Measurements from ENCODE around the gene FBXL15. TPM values are rescaled to one million over a fixed set of nuclear protein-coding genes. Genes with fewer than 3 reads are reported as not detected.

The FBXL15 gene
- 3.1 to 4.9 TPM (median 3.5 TPM) in 3 replicates for polyA plus RNA-seq
- polyA plus RNA-seq (2011; ENCODE audit: low read depth), result 1.6 TPM
- 1.5 and 7.8 TPM in 2 replicates for polyA plus RNA-seq (2011; cell fraction: cytosol; rRNA removed)
- 4.3 and 7.1 TPM in 2 replicates for polyA plus RNA-seq (2011; cell fraction: nucleus; rRNA removed)
- polyA plus RNA-seq (2012; ENCODE audit: low replicate concordance), result 4.7 and 5.6 TPM in 2 replicates
- 0.33 to 0.74 TPM (median 0.66 TPM) in 3 replicates for polyA minus RNA-seq
- 8.4 TPM for polyA minus RNA-seq (2011; cell fraction: cytosol; rRNA and poly(A)+ RNA removed)
- polyA minus RNA-seq (2011; cell fraction: nucleus; rRNA and poly(A)+ RNA removed), result 2.8 and 3.0 TPM in 2 replicates

- H3K9ac ChIP-seq (ENCODE audit: control insufficient read depth, extremely low read depth, insufficient read depth, low read length), result peak within 1 kb of the TSS; percentile 82
- peaks cover 20% of the 10 kb centered on the region for H3K27me3 ChIP-seq (ENCODE audit: control insufficient read depth, extremely low read depth, insufficient read depth, low read length)
- H2AFZ ChIP-seq (ENCODE audit: control insufficient read depth, low read length), result peak within 1 kb of the TSS; percentile 92
- TF ChIP-seq CTCF (optimal IDR thresholded peaks at IDR 0.05 in 1 of 3, IDR thresholded peaks at IDR 0.05 in 1 of 3, conservative IDR thresholded peaks at IDR 0.05 in 1 of 3; ENCODE audit: extremely low read depth in 1 of 3, insufficient read depth in 2 of 3, low read length in 3 of 3) (no peak), EZH2 (IDR thresholded peaks at IDR 0.05; ENCODE audit: low read length) (no peak)
- DNase-seq (ENCODE audit: low read depth, low spot score), result peak; percentile 66
- peaks cover 29% of the 10 kb centered on the region for H3K4me1 ChIP-seq (ENCODE audit: control insufficient read depth, extremely low read depth, insufficient read depth, low read length)
- dilution Hi-C loops (cut with MboI; ENCODE audit: extremely low pct_ligation_motif_present, low sequenced_read_pairs), result no loop called here
- peak within 1 kb of the TSS; percentile 65 to 83 (median 71) for H3K4me3 ChIP-seq (ENCODE audit: control insufficient read depth in 2 of 3, extremely low read depth in 1 of 3, insufficient read depth in 2 of 3, low read depth in 1 of 3, low read length in 3 of 3)
- peak within 1 kb of the TSS; percentile 72 for H3K27ac ChIP-seq (ENCODE audit: control insufficient read depth, insufficient read depth, low read length)
- no peaks in the 10 kb centered on the region for H3K9me1 ChIP-seq (ENCODE audit: control insufficient read depth, extremely low read depth, insufficient read depth, low read length)
- H3K9me3 ChIP-seq (ENCODE audit: control insufficient read depth, low read depth, low read length), result no peaks in the 10 kb centered on the region
- H3K4me2 ChIP-seq (ENCODE audit: control insufficient read depth, extremely low read depth, insufficient read depth, low read depth, low read length), result peak within 1 kb of the TSS; percentile 91
- H3K36me3 ChIP-seq (ENCODE audit: control insufficient read depth in 2 of 2, extremely low read depth in 1 of 2, insufficient read depth in 2 of 2, low read length in 2 of 2), result peaks cover 6 to 17% of the 10 kb centered on the region in 2 experiments
- peaks cover 3% of the 10 kb centered on the region for H3K79me2 ChIP-seq (ENCODE audit: control insufficient read depth, insufficient read depth, low read length)
- no peaks in the 10 kb centered on the region for H4K20me1 ChIP-seq (ENCODE audit: control insufficient read depth, extremely low read depth, insufficient read depth, low read length)
- peak; percentile 79 for FAIRE-seq
Measured at GRCh38 chr10:102420714-102421506, at the start of gene FBXL15. Gene FBXL15 (plus strand): TSS chr10:102420836. CDS start chr10:102421130, 294 bp downstream.

- H3K9me3 ChIP-seq (ENCODE audit: control insufficient read depth, low read depth, low read length), result no peaks in the 10 kb centered on the region
- H3K27ac ChIP-seq (ENCODE audit: control insufficient read depth, insufficient read depth, low read length), result no peak overlapping the region
- H3K4me2 ChIP-seq (ENCODE audit: control insufficient read depth, extremely low read depth, insufficient read depth, low read depth, low read length), result no peak overlapping the region
- H3K9ac ChIP-seq (ENCODE audit: control insufficient read depth, extremely low read depth, insufficient read depth, low read length), result no peak overlapping the region
- FAIRE-seq (no peak), DNase-seq (ENCODE audit: low read depth, low spot score) (no peak)
- H2AFZ ChIP-seq (ENCODE audit: control insufficient read depth, low read length), result no peak overlapping the region
- H3K9me1 ChIP-seq (ENCODE audit: control insufficient read depth, extremely low read depth, insufficient read depth, low read length), result no peaks in the 10 kb centered on the region
- H4K20me1 ChIP-seq (ENCODE audit: control insufficient read depth, extremely low read depth, insufficient read depth, low read length), result peaks cover 2% of the 10 kb centered on the region
- no peaks in the 10 kb centered on the region for H3K27me3 ChIP-seq (ENCODE audit: control insufficient read depth, extremely low read depth, insufficient read depth, low read length)
- H3K4me1 ChIP-seq (ENCODE audit: control insufficient read depth, extremely low read depth, insufficient read depth, low read length), result peaks cover 18% of the 10 kb centered on the region
- H3K36me3 ChIP-seq (ENCODE audit: control insufficient read depth in 2 of 2, extremely low read depth in 1 of 2, insufficient read depth in 2 of 2, low read length in 2 of 2), result peaks cover 40 to 52% of the 10 kb centered on the region in 2 experiments
- dilution Hi-C loops (cut with MboI; ENCODE audit: extremely low pct_ligation_motif_present, low sequenced_read_pairs), result no loop called here
- H3K4me3 ChIP-seq (ENCODE audit: control insufficient read depth in 2 of 3, extremely low read depth in 1 of 3, insufficient read depth in 2 of 3, low read depth in 1 of 3, low read length in 3 of 3), result no peak overlapping the region
- TF ChIP-seq CTCF (optimal IDR thresholded peaks at IDR 0.05 in 1 of 3, IDR thresholded peaks at IDR 0.05 in 1 of 3, conservative IDR thresholded peaks at IDR 0.05 in 1 of 3; ENCODE audit: extremely low read depth in 1 of 3, insufficient read depth in 2 of 3, low read length in 3 of 3) (no peak), EZH2 (IDR thresholded peaks at IDR 0.05; ENCODE audit: low read length) (no peak)
- no peaks in the 10 kb centered on the region for H3K79me2 ChIP-seq (ENCODE audit: control insufficient read depth, insufficient read depth, low read length)
Measured at GRCh38 chr10:102371295-102371694, 49.3 kb upstream of the FBXL15 start.

All from keratinocyte (primary cell).